ENCODE data around the gene MTMR11.
"Not testable (repeated sequence)": the region's sequence is repeated elsewhere in the genome, so short reads cannot be mapped to it uniquely, and the experiment has no call there.

MTMR11 gene

DNA sequence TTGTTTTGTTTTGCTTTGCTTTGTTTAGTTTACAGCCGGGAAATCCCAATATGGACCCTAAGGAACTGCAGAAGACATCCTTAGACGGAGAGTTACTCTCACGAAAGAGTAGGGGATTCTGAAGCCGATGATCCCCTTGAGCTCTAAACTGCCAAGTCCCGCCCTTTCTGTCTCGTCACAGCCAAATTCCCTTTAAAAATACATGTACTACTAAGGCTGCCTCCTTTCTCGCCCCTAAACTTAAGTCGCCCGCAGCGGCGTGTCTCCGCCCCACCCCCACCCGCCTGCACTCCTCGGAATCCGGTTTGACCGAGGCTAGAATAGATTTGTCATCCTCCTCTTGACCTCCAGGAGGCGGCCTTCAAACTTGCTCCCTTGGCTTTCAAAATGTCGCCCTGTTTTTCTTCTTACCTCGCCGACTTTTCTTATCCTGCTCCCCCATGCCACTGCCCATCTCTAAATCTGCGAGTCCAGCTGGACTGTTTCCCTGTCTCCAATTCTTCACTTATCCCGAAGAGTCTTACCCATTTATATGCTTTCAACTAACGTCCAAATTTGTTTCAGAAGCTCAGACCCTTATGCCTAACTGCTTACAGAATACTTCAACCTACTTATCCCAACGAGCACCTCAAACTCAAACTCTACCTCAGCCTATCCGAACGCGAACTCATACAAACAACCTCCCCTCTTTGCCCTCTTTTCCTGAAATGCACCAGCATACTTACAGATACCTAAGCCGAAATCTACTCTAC is 48.3 kb downstream of the MTMR11 start:
- TF ChIP-seq, protein P1, sequence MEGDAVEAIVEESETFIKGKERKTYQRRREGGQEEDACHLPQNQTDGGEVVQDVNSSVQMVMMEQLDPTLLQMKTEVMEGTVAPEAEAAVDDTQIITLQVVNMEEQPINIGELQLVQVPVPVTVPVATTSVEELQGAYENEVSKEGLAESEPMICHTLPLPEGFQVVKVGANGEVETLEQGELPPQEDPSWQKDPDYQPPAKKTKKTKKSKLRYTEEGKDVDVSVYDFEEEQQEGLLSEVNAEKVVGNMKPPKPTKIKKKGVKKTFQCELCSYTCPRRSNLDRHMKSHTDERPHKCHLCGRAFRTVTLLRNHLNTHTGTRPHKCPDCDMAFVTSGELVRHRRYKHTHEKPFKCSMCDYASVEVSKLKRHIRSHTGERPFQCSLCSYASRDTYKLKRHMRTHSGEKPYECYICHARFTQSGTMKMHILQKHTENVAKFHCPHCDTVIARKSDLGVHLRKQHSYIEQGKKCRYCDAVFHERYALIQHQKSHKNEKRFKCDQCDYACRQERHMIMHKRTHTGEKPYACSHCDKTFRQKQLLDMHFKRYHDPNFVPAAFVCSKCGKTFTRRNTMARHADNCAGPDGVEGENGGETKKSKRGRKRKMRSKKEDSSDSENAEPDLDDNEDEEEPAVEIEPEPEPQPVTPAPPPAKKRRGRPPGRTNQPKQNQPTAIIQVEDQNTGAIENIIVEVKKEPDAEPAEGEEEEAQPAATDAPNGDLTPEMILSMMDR (IDR thresholded peaks at IDR 0.05; ENCODE audit: low read depth, low read length): peak; percentile 69
- peak overlapping the region; percentile 85 for H3K4me3 ChIP-seq (ENCODE audit: low read depth, low read length)
- in situ Hi-C loops (cut with HindIII; ENCODE audit: low sequenced_read_pairs): no loop called here
- peak; percentile 94 for DNase-seq (ENCODE audit: low read depth, low spot score)

DNA sequence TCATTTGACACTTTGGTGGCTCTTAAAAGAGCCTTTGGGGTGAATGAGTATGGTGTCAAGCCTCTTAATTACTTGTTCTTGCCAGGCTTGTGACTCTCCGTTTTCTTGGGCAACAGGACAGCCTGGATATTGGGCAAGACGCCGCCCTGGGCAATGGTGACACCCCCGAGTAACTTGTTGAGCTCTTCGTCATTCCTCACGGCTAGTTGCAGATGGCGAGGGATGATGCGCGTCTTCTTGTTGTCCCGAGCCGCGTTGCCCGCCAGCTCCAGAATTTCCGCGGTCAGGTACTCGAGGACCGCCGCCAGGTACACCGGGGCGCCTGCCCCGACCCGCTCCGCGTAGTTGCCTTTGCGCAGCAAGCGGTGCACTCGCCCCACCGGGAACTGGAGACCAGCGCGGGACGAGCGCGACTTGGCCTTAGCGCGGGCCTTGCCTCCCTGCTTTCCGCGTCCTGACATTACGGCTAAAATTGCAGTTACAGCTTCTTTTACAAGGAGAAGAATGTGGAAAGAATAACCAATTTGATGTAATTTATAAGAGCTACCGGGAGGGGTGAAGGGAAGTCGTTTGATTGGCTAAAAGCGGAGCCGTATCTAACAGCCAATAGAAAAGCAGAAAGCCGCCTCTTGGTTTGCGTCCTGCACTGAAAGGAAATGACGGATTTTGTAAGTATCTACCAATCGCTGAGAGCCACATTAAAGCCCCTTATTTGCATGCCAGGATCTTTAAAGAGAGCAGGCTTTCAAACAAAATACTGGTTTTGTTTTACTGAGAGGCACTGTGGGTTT is 49.0 kb downstream of the MTMR11 start:
- in situ Hi-C loops (cut with HindIII; ENCODE audit: low sequenced_read_pairs): no loop called here
- TF ChIP-seq, protein P1 (IDR thresholded peaks at IDR 0.05; ENCODE audit: low read depth, low read length): no peak
- peak; percentile 99 for DNase-seq (ENCODE audit: low read depth, low spot score)
- peak overlapping the region; percentile 85 for H3K4me3 ChIP-seq (ENCODE audit: low read depth, low read length)

DNA sequence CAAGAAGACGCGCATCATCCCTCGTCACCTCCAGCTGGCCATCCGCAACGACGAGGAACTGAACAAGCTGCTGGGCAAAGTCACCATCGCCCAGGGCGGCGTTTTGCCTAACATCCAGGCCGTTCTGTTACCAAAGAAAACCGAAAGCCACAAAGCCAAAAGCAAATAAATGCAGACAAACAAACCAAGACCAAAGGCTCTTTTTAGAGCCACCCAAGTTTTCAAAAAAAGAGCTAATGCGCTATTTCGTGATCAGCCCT is 49.6 kb downstream of the MTMR11 start:
- in situ Hi-C loops (cut with HindIII; ENCODE audit: low sequenced_read_pairs); DNase-seq (ENCODE audit: low read depth, low spot score): not testable (repeated sequence)
- peak overlapping the region; percentile 85 for H3K4me3 ChIP-seq (ENCODE audit: low read depth, low read length)

DNA sequence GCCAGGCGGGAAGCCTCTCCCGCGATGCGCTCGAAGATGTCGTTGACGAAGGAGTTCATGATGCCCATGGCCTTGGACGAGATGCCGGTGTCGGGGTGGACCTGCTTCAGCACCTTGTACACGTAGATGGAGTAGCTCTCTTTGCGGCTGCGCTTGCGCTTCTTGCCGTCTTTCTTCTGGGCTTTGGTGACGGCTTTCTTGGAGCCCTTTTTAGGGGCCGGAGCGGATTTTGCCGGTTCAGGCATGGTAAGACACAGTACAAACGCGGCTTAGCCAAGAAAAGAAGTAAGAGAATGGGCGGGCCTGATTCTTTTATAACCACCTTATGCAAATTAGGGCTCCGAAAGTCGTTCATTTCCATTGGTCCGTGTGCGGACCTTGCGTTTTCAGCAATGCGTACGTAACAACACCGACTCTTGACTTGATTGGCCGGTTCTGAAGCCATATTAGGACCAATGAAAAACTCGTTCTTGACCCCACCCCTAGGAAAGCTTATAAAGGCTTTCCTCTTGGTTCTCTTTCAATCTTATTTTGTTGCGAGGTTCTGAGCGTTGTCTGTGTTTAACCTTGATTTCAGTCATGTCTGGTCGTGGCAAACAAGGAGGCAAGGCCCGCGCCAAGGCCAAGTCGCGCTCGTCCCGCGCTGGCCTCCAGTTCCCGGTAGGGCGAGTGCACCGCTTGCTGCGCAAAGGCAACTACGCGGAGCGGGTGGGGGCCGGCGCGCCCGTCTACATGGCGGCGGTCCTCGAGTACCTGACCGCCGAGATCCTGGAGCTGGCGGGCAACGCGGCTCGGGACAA is 50.1 kb downstream of the MTMR11 start:
- in situ Hi-C loops (cut with HindIII; ENCODE audit: low sequenced_read_pairs): no loop called here
- TF ChIP-seq, protein P1 (IDR thresholded peaks at IDR 0.05; ENCODE audit: low read depth, low read length): no peak
- H3K4me3 ChIP-seq (ENCODE audit: low read depth, low read length): peak overlapping the region; percentile 85
- peak; percentile 99 for DNase-seq (ENCODE audit: low read depth, low spot score)

DNA sequence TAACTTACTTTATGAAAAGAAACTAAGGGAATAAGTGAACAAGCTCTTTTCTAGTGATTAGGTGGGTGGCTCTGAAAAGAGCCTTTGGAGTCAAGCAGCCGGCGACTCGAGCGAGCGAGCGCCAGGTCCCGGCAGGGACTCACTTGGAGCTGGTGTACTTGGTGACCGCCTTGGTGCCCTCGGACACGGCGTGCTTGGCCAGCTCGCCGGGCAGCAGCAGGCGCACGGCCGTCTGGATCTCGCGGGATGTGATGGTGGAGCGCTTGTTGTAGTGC is 50.6 kb downstream of the MTMR11 start:
- peak overlapping the region; percentile 85 for H3K4me3 ChIP-seq (ENCODE audit: low read depth, low read length)
- DNase-seq (ENCODE audit: low read depth, low spot score); in situ Hi-C loops (cut with HindIII; ENCODE audit: low sequenced_read_pairs): not testable (repeated sequence)

DNA sequence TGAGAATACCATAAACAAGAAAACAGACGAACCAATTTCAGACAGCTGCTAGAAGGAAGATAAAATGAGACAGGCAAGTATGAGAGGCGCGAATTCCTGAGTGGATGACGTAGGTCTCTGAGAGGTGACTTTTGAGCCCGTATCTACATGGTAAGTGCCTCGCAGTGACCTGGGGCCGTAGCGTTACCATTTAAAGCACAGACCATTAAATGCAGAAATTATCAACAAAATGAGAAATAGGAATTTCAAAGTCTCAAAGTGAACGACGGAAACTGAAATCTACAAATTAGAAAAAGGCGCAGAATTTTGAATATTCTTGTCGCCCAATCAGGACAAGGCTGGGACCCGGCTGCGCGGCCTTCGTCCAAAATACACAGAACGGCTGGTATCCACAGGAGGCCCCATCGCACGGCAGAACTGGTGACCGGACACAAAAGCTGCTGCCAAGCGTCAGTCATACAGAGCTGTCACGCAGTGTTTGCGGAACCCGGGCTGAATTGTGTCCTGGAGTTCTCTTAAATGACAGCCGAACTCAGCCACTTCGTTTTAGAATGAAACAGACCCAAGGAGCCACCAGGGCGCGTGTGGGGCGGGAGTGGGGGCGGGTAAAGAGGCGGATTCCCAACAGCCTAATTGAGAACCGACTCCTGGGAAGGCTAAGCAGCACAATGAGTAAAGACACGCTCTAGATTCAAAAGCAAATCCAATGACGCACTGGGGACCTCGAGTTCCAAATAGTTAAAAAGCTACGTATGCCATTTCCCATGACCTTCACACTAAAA is 51.1 kb downstream of the MTMR11 start:
- in situ Hi-C loops (cut with HindIII; ENCODE audit: low sequenced_read_pairs): no loop called here
- H3K4me3 ChIP-seq (ENCODE audit: low read depth, low read length): peak overlapping the region; percentile 85
- peak; percentile 90 for DNase-seq (ENCODE audit: low read depth, low spot score)
- TF ChIP-seq, protein P1 (IDR thresholded peaks at IDR 0.05; ENCODE audit: low read depth, low read length): no peak
